Hematopoietic multipotent progenitor cell (in vitro differentiated cells): Measurements from ENCODE around the gene TMEM50A. TPM values are rescaled to one million over a fixed set of nuclear protein-coding genes. Genes with fewer than 3 reads are reported as not detected.
"Not testable (repeated sequence)": the region's sequence is repeated elsewhere in the genome, so short reads cannot be mapped to it uniquely, and the experiment has no call there.

Experiments
- DNase-seq, 3 donors: peaks; one replicate each; pipeline ENCODE4 v3.0.0-alpha.2; 2011 to 2015; ENCODE audit warnings: low read depth in 2 of 3, low spot score in 2 of 3
- total RNA-seq: library from RNA; depleted of rRNA; stranded (reverse); fragments of >200 nt; gene quantifications from one replicate; pipeline ENCODE4 v1.2.3, GENCODE V29; 2012

The TMEM50A gene
- total RNA-seq, 1 donor = 38.0 TPM

- not testable (repeated sequence) for DNase-seq
Observed at GRCh38 chr1:25383090-25383489, 45.0 kb downstream of the TMEM50A start.

- not testable (repeated sequence) for DNase-seq
Observed at GRCh38 chr1:25383875-25384274, 45.7 kb downstream of the TMEM50A start.

DNA sequence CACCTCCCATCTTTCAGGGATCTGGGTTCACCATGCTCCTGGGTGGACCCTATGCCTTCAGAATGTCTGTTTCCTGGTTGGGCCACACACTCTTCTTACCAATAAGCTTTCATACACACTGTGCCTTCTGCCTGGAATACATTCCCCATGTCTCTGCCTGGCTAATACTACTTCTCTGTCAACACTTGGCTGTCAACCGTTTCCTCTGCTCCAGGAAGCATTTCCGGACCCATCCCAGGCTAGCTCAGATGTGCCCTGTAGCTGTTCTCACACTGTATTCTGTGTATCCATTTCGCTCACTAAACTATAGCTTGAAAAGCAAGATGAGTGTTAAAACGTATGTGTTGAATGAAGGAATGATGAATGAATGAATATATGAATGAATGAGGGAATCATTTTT is 49.0 kb downstream of the TMEM50A start:
- not testable (repeated sequence) for DNase-seq

DNA sequence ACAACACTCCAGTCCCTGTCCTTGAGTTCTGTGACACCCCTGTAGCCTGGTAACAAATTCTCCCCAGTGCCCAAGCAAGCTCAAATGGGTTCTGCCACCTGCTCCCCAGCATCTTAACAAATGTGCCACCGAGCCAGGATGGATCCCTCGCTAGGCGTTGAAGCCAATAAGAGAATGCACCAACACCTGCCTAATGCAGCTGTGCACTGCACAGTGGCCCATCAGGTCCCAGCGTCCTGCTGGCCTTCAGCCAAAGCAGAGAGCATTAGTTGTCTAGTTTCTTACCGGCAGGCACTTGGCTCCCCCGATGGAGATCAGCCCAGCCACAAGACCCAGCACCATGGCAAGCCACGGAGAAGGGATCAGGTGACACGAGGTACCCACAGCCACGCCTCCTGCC is 50.6 kb downstream of the TMEM50A start:
- DNase-seq = not testable (repeated sequence)

DNA sequence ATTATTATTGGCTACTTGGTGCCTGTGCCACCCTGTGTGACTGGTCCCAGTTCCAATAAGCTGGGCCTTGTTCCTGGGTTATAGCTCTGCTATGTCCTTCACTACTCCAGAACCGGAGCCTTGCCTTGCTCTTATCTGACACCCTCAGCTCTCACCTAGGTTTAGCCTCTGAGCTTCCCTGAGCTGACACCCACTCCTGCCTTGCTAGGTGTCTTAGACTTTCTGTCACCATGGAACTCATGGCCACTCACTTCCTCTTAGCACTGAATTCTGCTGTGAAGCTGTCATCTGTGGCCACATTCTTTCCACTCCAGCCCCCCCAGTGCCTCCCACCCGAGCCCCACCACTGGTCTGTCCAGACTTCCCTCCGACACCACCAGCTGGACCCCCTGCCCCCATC is 51.6 kb downstream of the TMEM50A start:
- not testable (repeated sequence) for DNase-seq

GRCh38 chr1:25392841-25393240 is 54.7 kb downstream of the TMEM50A start:
- DNase-seq = no peak

DNA sequence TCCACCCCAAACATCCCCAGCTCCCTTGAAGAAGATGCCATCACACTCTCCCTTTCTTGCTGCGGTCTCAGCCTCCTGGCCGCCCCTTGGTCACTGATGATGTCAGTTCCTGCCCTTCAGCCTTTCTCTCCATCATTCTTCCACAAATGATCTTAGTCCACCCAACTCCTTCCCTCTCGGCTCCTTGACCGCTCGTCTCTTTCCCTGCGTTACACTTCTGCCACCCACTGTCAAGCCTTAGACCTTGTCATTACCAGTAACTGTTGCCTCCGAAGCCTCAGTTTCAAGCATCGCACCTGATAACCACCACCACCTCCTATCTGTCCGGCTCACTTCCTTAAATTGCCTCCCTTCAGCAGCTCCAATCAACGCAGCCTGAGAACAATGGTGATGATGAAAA is 59.4 kb downstream of the TMEM50A start:
- not testable (repeated sequence) for DNase-seq

DNA sequence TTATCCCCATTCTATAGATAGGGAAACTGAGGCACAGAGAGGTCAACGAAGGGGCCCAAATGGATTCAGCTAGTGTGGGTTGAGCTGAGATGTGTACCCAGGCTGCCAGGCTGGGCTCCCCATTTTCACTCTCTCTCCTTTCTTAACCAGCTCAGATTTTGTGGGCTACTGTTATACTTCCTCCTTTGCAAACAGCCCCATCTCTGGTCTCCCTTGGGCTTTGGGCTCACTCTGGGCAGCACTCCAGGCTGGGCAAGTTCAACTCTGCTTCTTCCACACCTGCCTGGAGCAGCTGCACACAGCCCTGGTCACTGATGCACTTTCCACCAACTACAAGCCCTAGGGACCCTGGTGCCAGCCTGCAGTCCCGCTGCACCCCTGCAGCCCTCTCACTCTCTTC is 59.9 kb downstream of the TMEM50A start:
- DNase-seq = not testable (repeated sequence)

DNA sequence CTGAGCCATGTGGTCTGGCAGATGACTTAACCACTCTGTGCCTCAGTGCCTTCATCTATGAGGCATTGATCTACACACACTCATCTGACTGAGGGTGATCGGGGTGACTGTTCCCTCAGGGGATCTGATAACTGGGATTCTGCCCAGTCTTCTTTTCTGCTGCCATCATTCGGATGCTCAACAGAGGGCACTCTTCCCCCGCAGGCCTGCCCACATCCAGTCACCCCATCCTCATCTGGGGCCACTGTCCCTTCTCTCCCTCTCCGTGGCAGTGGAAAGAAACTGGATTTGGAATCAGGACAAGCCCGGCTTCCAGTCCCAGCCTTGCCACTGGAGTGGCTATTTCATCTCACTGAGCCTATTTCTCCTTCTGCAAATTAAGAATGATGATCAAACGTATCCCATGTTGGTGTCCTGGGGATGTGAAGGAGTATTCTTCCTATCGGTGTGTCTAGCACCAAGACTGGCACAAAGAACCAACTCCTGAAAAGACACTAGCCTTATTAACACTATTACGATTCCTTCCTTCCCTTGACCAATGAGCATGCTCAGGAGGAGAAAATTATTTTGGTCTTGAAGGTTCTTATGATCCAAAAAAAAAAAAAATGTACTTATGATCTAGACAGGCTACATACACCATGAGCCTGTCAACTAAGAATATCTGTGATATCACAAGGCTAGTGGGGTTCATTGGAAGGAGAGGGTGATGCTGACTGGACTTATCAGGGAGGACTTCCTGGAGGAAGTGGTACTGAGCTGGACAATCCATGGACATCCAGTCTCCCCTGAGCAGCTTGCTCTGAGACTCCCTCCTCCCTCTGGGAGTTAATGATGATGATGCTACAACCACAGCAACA is 65.0 kb downstream of the TMEM50A start:
- not testable (repeated sequence) for DNase-seq

DNA sequence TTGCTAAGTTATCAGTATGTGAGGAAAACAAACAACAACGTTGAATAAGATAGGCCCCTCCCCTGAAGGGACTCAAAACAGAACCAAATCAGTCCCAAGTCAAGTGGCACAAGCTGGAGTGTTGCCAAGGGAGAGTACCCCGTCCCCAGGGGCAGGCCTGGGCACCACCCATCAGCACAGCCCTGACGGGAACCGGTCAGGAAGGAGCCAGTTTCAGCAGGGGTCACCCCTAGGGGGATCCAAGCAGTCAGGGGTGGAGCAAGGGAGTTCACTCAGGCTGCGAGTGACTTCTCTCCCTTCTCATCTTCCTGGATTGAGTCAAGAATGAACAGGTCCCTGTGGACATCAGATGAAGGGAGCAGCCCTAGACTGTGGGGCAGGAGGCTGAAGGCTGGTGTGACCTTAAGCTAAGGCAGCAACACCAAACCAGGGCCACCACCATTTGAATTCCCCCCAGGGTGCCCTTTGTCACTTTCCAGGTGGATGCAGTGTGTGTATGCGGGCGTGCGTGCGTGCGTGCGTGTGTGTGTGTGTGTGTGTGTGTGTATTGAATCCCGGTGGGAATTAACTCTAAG is 67.7 kb downstream of the TMEM50A start:
- DNase-seq = not testable (repeated sequence)

DNA sequence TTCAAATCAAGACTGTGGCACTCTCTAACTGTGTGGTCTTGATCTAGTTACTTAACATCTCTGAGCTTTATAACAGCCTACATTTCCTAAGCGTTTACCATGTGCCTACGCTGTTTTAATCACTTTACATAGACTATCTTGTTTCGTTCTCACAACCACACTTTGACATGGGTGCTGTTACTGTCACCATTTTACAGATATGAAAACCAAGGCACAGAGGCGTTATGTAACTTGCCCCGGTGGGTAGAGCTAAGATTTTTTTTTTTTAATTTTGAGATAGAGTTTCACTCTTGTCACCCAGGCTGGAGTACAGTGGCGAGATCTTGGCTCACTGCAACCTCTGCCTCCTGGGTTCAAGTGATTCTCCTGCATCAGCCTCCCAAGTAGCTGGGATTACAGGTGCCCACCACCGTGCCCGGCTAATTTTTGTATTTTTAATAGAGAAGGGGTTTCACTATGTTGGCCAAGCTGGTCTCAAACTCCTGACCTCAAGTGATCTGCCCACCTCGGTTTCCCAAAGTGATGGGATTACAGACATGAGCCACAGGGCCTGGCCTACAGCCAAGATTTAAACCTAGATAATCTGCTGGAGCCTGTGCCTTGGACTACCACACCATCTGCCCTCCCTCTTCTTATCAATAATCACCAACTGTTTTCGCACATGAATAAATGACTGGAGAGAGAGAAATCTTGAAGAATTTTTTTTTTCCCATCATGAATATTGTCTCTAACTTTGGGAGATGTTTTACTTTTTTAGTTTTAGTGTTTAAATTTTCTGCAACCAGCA is 71.7 kb downstream of the TMEM50A start:
- not testable (repeated sequence) for DNase-seq

Other genes starting within 250 kb of the TMEM50A start
- 12.4 TPM for gene SYF2, start 105.8 kb upstream of the TMEM50A start, total RNA-seq
- 328 TPM for gene RSRP1, start 90.9 kb upstream of the TMEM50A start, total RNA-seq
- gene RHD, start 65.8 kb upstream of the TMEM50A start, total RNA-seq = under 0.01 TPM
- 2.4 TPM for gene RHCE, start 82.5 kb downstream of the TMEM50A start, total RNA-seq
- 10.8 TPM for gene MACO1, start 92.6 kb downstream of the TMEM50A start, total RNA-seq
- gene LDLRAP1, start 205.3 kb downstream of the TMEM50A start, total RNA-seq = 13.5 TPM